HG03066 (cell line): ENCODE measurements around the gene NTM.
A peak's percentile ranks its signal among the peaks of the same experiment; 100 is the strongest.

Experiments
- ATAC-seq: cut with Tn5 transposase; IDR thresholded peaks from one replicate; pipeline ENCODE4 v1.9.1; 2021; ENCODE audit warnings: low read depth; ENCODE audit not compliant: unreplicated experiment

The NTM gene

GRCh38 chr11:131662317-131662972, 292.0 kb downstream of the NTM start:
- ATAC-seq: no peak

DNA sequence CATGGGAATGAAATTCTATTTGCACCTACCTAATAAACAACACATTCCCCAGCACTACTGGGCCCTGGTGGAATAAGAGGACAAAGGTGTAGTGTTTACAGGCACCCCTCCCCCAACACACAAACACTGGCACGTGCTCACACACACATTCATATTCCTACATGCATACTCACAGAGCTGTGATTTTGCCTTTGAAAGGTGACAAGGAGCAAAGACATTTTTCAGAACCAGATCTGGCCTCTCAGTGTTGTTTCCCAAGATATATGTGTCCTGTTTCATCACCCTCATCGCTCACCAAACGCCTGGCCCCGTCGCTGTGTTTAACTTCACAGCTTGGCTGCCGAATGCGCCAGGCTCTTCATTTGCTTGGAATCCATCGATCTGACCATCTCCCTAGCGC, 292.6 kb downstream of the NTM start:
- ATAC-seq: no peak

- no peak for ATAC-seq
These were observed 293.2 kb downstream of the NTM start for GRCh38 chr11:131663405-131664200.

- ATAC-seq: no peak
These were observed 293.9 kb downstream of the NTM start for GRCh38 chr11:131664293-131664692.

GRCh38 chr11:131664816-131665215, 294.4 kb downstream of the NTM start:
- ATAC-seq: no peak

DNA sequence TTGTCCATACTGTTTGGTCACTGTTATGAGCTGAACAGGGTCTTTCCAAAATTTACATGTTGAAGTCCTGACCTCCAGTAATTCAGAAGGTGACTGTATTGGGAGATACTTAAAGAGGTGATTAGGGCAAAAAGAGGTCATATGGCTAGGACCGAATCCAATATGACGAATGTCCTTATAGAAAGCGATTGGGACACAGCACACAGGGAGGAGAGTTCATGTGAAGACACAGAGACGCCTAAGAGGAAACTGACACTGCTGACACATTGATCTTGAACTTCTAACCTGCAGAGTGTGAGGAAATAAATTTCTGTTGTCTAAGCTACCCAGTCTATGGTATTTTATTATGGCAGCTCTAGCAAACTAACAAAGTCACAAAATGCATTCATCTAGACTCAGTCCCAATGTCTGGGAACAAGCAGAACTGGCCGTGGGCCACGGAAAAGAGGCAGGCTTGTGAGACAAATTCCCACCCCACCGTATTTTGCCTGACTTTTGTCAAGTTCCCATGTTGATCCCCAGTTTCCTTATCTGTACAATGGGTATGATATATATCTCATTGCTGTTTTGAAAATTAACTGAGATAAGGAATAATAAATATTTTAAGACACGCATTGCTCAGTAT, 295.0 kb downstream of the NTM start:
- ATAC-seq: no peak

DNA sequence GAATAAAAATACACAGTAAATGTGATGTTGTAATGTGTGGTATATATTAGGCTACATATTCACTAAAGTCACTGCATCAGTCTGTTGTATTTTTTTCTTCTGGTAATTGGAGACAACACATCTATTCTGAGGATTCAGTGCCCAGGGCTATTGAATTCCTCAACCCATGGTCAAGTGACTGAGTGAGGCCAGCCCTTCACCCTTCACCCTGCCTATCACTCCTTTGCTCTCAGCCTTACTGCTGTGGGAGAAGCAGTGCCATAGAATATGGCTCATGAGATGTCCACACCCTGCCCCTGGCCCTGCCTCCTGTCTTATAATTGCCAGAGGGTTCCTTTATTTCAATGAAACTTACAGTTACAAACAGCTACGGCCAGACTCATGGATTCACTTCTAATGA, 295.6 kb downstream of the NTM start:
- no peak for ATAC-seq

DNA sequence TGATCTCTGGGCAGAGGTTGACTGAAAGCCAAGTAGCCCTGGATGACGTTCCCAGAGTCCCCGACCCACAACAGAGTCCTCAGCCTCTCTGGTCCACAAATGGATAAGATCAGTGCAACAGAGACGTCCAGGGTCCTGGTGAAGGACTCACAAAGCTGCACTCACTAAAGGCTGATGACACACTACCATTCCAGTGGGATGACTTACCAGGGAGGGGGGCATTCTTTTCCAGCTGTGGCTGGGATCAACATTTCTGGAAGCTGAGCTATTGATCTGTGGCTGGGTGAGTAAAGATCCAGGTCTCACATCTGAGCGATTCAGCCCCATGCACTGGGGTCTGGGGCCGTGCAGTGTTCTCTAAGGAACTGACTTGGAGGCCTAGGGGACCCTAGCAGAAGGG, 296.2 kb downstream of the NTM start:
- ATAC-seq: no peak

DNA sequence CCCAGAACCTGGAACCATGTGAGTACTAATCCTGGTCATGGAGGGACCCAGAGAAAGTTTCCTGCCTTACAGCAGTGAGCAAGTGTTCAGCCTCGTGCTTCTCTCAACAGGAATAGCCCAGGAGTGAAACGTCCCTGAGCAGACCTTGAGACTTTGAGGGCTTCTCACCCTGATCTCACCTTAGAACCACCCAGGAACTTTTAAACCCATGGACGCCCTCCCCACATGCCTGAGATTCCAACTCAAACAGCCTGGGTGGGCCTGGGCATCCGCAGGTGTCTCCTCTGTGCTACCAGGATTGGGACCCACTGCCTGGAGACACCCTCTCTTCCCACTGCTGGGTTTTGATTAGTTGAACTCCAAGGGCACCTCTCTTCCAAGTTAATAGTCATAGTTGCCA, 297.2 kb downstream of the NTM start:
- ATAC-seq: no peak

DNA sequence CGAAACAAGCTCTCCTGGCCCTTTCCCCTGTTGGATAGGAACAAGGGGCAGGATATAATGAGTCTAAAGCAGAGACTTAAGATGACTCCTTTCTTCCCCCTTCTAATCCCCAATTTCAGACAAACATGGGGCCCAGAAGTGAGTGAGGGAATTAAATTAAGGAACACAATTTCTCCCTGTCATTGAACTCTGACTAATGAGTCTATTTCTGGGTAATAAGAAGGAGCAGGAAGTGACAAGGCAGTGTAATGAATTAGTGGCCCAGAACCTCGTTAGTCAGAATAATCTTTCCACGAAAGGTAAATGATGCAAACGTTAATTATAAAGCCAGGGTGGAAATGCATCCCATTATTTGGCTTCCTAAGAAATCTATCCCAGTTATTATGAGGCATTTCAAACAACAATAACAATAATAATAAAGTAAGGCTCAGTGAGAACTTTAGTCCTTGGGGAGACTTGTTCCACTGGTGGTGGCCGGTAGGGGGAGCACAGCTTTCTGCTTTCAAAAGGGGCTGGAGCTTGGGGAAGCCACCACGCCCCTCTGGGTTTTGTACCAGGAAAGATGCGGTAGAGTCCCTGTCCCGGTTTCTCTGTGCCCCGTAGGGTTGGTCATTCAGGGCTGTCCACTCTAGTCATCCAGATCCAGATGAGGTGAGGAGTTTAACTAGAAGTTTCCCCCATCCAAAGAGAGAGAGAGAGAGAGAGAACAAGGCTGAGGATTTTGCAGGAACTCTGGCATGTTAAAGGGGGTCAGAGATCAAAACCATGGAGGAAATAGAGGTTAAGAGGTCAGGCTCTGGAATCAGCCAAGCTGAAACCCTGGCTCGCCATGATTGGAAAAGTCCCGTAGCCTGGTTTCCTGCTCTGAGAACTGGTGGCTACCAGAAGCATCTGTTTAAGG, 298.3 kb downstream of the NTM start:
- peak; percentile 80 for ATAC-seq

- ATAC-seq: no peak
These were observed 299.0 kb downstream of the NTM start for GRCh38 chr11:131669401-131669780.

DNA sequence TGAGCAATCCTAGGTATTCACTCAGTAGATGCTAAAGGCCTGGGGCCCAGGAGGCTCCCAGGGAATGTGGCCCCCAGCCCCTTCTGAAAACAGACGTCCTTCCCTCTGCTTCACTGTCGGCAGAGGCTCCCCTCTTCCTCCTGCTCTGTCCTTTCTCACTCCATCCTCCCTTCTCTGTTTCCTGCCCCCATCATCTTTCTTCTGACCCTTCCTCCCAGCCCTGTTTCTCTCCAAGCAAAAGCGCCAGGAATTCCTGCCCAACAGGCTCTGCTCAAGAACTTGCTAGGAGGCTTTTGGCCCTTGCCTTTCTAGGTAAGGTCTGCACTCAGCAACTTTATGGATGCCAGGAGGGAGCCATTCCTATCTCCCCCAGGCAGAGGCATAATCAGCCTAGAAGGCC, 300.5 kb downstream of the NTM start:
- ATAC-seq: no peak

DNA sequence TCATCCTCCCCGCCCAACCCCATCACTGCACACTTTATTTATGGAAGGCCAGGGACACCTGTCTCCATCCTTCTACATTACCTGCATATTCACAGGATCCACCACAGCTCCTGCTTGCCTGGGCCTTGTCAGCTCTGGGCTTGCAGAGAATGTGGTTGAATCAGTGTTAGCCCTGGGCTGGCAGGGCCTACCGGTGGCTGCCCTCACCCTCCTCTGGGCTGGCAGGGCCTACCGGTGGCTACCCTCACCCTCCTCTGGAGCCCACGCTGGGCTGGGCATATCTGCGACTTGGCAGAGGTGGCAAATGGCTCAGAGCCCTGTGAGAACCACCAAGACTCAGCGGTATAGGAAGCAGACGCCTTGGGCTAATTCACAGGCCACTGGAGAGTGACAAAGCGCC, 300.9 kb downstream of the NTM start:
- no peak for ATAC-seq

DNA sequence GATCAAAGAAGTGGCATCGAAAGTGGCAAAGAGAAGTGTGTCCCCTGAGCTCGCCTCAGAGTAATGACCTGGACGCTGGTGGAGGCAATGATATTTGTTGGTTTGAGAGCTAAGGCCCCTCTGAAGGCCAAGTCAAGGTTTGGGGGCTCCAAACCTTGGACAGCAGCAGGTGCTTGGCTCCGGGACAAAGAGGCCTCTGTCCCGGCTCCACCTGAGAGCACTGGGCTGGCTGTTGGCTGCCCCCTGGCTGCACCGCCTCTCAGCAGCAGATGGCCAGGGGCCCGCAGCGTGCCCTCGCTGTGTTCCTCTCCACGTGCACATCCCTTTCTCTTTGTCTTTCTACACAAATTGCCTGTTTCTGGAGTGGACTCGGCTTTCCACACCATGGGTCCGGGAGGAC, 301.3 kb downstream of the NTM start:
- no peak for ATAC-seq

DNA sequence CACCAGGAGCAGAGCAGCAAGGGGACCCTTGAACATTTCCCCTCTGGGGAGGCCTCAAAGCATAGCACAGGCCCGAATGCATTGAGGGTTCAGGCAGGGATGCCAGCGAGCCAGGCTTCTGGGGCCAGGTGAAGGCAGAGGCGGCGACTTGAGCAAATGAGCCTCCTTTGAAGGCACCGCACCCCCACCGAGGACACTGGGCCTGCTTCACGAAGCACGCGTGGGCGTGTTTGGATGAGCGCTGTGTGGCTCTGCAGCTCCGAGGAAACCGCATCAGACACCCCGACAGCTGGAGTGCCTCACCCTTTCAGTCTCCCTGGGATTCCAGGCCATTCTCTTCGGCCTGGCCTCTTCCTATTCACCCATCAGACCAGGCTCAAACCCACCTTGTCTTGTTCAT, 301.8 kb downstream of the NTM start:
- ATAC-seq: no peak

- ATAC-seq: peak; percentile 89
These were observed 303.8 kb downstream of the NTM start for GRCh38 chr11:131674051-131674755.

GRCh38 chr11:131675121-131675888, 304.9 kb downstream of the NTM start:
- ATAC-seq: no peak

DNA sequence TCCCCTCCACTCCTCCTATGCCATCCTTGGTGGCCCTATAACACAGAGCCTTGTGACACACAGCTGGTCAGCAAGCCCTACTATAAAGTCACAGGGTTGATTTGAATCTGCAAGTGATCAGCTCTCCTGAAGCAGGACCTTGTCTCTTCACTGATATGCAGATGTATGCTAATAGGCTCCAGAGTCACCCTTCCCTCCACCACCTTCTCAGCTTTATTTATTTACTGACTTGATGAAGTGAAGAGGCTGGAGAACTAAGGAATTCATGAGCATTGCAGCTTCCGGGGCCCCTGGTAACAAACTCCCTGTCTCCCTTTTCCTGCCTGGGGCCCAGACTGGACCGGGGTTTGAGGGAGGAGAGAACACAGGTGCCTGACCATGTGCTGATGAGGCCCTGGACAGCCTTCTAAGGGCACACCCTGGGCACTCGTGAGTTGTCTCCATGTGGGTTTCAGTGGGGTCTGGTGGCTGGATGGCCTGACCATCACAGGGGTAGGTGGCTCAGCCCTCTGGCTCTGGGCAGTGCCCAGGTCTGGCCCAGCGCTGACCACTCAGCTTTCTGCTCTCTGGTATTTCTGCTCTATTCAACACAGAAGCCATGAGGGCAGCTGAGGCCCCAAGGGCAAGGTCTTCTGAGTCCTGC, 307.5 kb downstream of the NTM start:
- ATAC-seq: no peak
